BE2C (cell line): ENCODE data around the gene STAB1.

Experiments used
- DNase-seq: peaks from one replicate; pipeline ENCODE4 v3.0.0-alpha.2; 2020
- H3K27me3 ChIP-seq: fragments of 250-450 bp; sonication (Bioruptor Pico); 2 replicates; pipeline ENCODE4 v1.5.1; 2020; ENCODE audit warnings: mild to moderate bottlenecking
- H3K36me3 ChIP-seq: fragments of 250-450 bp; sonication (Bioruptor Pico); 2 replicates; pipeline ENCODE4 v1.5.1; 2020; ENCODE audit warnings: mild to moderate bottlenecking
- H3K4me1 ChIP-seq: fragments of 250-450 bp; sonication (Bioruptor Pico); 2 replicates; pipeline ENCODE4 v1.5.1; 2020
- H3K4me3 ChIP-seq: 2 replicates; pipeline ENCODE4 v1.5.1; 2011; ENCODE audit warnings: low read depth, low read length
- H3K9me3 ChIP-seq: fragments of 250-450 bp; sonication (Bioruptor Pico); 2 replicates; pipeline ENCODE4 v1.5.1; 2020
- TF ChIP-seq, protein P1 (sequence below): IDR thresholded peaks from 2 replicates; pipeline ENCODE4 v1.5.1; 2012; ENCODE audit warnings: mild to moderate bottlenecking, low read depth, low read length

STAB1 gene

DNA sequence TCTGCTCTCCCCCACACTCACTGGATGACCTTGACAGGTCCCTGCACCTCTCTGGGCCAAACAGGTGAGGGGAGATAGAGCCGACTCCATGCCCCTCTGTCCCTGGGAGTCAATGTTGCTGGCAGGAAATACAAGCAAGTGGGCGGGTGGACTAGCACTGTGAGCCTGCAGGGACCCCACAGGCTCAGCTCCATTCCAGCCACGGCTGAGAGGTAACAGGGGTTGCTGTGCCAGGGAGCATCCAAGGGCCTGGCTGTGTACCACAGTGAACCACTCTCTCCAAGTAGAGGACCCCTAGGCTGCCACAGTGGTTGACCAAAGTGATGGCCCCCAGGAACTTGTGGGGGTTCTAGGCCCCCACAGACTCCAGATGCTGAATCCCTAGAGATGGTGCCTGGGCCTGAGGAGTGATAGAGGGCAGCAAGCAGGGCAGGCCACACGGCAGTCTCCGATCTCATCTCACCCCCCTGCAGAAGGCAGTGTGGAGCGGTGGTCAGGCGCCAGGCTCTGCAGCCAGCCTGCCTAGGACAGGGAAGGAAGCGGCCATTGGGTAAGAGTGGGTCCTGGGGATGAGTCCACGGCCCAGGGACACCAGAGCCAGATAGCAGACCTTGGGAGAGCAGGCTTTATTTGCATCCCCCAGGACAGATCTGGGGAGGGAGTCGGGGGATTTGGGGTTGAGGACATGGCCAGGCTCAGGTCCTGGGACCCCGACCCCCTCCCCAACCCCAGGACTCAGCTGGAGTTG, 44.5 kb upstream of the STAB1 start:
- no peaks in the 10 kb centered on the region for H3K4me1 ChIP-seq
- H3K36me3 ChIP-seq = no peaks in the 10 kb centered on the region
- H3K9me3 ChIP-seq = no peaks in the 10 kb centered on the region
- no peak overlapping the region for H3K4me3 ChIP-seq
- no peak for DNase-seq
- TF ChIP-seq, protein P1, sequence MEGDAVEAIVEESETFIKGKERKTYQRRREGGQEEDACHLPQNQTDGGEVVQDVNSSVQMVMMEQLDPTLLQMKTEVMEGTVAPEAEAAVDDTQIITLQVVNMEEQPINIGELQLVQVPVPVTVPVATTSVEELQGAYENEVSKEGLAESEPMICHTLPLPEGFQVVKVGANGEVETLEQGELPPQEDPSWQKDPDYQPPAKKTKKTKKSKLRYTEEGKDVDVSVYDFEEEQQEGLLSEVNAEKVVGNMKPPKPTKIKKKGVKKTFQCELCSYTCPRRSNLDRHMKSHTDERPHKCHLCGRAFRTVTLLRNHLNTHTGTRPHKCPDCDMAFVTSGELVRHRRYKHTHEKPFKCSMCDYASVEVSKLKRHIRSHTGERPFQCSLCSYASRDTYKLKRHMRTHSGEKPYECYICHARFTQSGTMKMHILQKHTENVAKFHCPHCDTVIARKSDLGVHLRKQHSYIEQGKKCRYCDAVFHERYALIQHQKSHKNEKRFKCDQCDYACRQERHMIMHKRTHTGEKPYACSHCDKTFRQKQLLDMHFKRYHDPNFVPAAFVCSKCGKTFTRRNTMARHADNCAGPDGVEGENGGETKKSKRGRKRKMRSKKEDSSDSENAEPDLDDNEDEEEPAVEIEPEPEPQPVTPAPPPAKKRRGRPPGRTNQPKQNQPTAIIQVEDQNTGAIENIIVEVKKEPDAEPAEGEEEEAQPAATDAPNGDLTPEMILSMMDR = no peak
- no peaks in the 10 kb centered on the region for H3K27me3 ChIP-seq

DNA sequence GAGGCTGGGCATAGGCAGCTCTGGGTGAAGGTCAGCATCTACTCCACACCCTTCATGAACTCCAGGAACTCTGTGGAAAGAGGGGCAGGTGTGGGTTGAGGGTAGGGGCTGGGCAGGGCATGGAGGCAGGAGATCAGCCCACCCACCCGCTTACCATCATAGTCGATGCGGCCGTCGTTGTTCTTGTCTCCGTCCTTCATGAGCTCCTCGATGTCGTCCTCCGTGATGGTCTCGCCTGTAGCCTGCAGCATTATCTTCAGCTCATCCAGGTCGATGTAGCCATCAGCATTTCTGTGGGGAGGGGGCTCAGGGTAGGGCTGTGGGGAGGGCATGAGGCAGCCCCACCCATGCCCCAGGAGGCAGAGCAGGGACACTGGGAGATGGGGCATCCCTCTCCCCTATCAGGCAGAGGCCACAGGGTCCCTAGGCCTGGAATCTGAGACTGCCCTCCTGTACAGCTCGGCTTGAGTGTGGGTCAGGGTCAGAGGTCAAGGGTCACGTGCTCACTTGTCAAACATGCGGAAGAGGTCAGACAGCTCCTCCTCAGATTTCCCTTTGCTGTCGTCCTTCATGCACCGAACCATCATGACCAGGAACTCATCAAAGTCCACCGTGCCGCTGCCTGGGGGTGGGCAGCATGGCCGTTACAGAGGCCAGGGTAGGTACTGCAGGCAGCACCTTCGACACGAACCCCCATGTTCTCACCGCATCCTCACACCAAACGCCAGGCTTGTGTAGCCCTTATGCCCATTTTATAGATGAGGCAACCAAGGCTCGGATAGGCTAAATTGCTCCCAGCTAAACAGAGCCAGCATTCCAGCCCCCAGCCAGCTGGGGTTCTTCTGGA, 43.7 kb upstream of the STAB1 start:
- Histone ChIP-seq H3K4me1 (no peaks in the 10 kb centered on the region), H3K4me3 (no peak overlapping the region), H3K36me3 (no peaks in the 10 kb centered on the region), H3K9me3 (no peaks in the 10 kb centered on the region), H3K27me3 (no peaks in the 10 kb centered on the region)
- TF ChIP-seq, protein P1 = no peak
- no peak for DNase-seq

DNA sequence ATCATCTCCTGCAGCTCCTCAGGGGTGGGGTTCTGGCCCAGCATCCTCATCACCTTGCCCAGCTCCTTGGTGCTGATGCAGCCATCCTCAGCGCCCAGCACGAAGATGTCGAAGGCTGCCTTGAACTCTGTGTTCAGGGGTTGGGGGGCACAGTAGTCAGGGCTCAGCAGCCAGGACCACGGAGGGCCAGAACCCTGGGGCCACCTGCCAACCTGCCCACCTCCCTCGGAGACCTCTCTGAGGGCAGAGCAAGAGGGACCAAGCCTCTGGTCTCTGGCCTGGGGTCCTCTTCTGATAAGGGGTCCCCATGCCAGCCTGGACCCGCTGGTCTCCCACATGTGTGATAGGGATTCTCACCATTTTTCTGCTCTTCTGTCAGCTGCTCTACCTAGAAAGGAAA, 43.0 kb upstream of the STAB1 start:
- DNase-seq = no peak
- H3K9me3 ChIP-seq = no peaks in the 10 kb centered on the region
- no peaks in the 10 kb centered on the region for H3K27me3 ChIP-seq
- no peaks in the 10 kb centered on the region for H3K36me3 ChIP-seq
- no peak overlapping the region for H3K4me3 ChIP-seq
- H3K4me1 ChIP-seq = no peaks in the 10 kb centered on the region
- TF ChIP-seq, protein P1 = no peak

DNA sequence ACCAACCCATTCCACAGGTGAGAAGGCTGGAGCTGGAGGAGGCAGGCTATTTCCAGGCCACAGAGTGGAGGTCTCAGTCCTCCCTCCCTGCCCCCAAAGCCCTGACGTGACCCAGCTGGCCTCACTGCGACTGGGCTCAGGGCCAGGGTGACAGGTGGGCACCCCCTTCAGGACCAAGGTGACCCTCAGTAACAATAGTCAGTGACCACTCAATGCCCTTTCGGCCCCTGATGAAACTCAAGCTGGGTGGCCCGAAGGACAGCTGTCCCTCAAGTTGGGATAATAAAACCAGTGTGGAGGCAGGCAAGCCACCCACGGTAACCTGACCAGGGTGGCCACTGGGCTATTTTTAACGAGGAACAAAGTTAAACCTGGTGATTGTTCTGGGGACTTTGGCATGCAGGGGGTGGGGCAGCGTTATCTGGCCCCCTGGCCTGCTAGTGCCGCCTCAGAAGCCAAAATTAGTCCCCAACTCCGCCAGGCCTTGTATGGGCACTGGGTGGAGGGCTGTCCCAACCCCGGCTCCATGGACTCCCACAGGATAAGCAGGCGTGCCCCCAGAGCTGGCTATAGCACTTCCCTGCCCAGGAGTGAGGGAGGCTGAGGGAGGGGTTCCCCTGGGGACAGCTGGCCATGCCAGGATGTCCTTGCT, 42.4 kb upstream of the STAB1 start:
- Histone ChIP-seq H3K9me3 (no peaks in the 10 kb centered on the region), H3K4me1 (no peaks in the 10 kb centered on the region), H3K36me3 (no peaks in the 10 kb centered on the region), H3K27me3 (no peaks in the 10 kb centered on the region), H3K4me3 (no peak overlapping the region)
- no peak for DNase-seq
- TF ChIP-seq, protein P1 = no peak

DNA sequence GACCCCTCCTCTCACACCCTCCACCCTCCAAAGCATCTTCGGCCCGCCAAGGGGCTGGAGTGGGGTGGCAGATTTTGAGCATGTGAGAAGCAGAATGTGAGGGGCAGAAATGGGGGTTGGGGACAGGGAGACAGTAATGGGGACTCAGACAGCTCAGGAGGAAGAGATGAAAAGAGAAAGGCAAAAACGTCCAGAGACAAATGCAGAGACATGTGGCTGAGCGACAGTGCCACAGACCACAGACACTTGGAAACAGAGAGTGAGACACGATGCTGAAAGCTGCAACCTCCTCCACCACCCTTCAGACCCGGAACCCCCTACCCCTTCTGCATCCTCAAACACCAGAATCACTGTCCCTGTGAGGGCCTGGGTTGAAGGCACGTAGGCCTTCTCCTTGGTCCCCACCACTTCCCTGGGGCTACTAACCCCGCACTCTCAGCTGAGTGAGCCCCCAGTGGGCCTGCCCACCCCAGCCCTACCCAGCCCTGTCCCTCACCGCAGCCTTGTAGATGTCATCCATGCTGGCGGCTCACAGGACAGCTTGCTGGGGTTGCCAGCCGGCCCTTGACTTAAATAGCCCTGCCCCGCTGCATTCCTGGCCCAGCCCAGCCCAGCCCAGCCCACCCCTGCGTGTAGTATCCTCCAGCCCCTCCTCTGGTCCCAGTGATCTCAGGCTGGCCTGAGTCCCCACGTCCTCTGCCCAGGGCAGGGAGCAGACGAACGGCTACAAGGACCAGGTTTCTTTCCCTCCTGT, 41.5 kb upstream of the STAB1 start, which contains the start of gene TNNC1:
TSS of gene TNNC1 (minus strand) at position 546 of the 754 bp plus-strand sequence. CDS start at position 520, 26 bp downstream.
- DNase-seq = no peak
- Histone ChIP-seq H3K36me3 (peaks cover 2% of the 10 kb centered on the region), H3K4me3 (no peak within 1 kb of the TSS), H3K27me3 (no peaks in the 10 kb centered on the region), H3K4me1 (no peaks in the 10 kb centered on the region), H3K9me3 (no peaks in the 10 kb centered on the region)
- TF ChIP-seq, protein P1 = no peak
